ENCODE data around the gene SLC35D3. TPM values are rescaled to one million over a fixed set of nuclear protein-coding genes. Genes with fewer than 3 reads are reported as not detected.
"Not testable (repeated sequence)": the region's sequence is repeated elsewhere in the genome, so short reads cannot be mapped to it uniquely, and the experiment has no call there.

SLC35D3 gene
- polyA plus RNA-seq, 4 donors, result 0.06 to 0.14 (median 0.10) TPM

GRCh38 chr6:136921381-136921935, 643 bp upstream of the SLC35D3 start:
- DNase-seq (ENCODE audit: low read depth in 4 of 4, low spot score in 2 of 4), result peak in 1 of 4 donors; percentile 8

- DNase-seq (ENCODE audit: low read depth in 4 of 4, low spot score in 2 of 4), result no peak
These were observed 545 bp downstream of the SLC35D3 start for GRCh38 chr6:136922685-136923006.

- DNase-seq (ENCODE audit: low read depth in 4 of 4, low spot score in 2 of 4), result no peak
These were observed 1.2 kb downstream of the SLC35D3 start for GRCh38 chr6:136923116-136923953.

- DNase-seq (ENCODE audit: low read depth in 4 of 4, low spot score in 2 of 4), result no peak
These were observed 2.0 kb downstream of the SLC35D3 start for GRCh38 chr6:136923954-136924673.

GRCh38 chr6:136926383-136926782, 4.3 kb downstream of the SLC35D3 start:
- DNase-seq (ENCODE audit: low read depth in 4 of 4, low spot score in 2 of 4), result no peak

GRCh38 chr6:136927292-136927691, 5.2 kb downstream of the SLC35D3 start:
- DNase-seq (ENCODE audit: low read depth in 4 of 4, low spot score in 2 of 4), result no peak

GRCh38 chr6:136930528-136930927, 8.4 kb downstream of the SLC35D3 start:
- no peak for DNase-seq (ENCODE audit: low read depth in 4 of 4, low spot score in 2 of 4)

- DNase-seq (ENCODE audit: low read depth in 4 of 4, low spot score in 2 of 4), result no peak
These were observed 10.5 kb downstream of the SLC35D3 start for GRCh38 chr6:136932599-136932998.

- no peak for DNase-seq (ENCODE audit: low read depth in 4 of 4, low spot score in 2 of 4)
These were observed 23.0 kb downstream of the SLC35D3 start for GRCh38 chr6:136945072-136945471.

- no peak for DNase-seq (ENCODE audit: low read depth in 4 of 4, low spot score in 2 of 4)
These were observed 23.6 kb downstream of the SLC35D3 start for GRCh38 chr6:136945711-136946121.

- DNase-seq (ENCODE audit: low read depth in 4 of 4, low spot score in 2 of 4), result no peak
These were observed 24.9 kb downstream of the SLC35D3 start for GRCh38 chr6:136947037-136947436.

GRCh38 chr6:136949957-136950356, 27.9 kb downstream of the SLC35D3 start:
- not testable (repeated sequence) for DNase-seq (ENCODE audit: low read depth in 4 of 4, low spot score in 2 of 4)

- DNase-seq (ENCODE audit: low read depth in 4 of 4, low spot score in 2 of 4), result no peak
These were observed 28.5 kb downstream of the SLC35D3 start for GRCh38 chr6:136950436-136951126.

GRCh38 chr6:136952714-136953260, 30.7 kb downstream of the SLC35D3 start:
- DNase-seq (ENCODE audit: low read depth in 4 of 4, low spot score in 2 of 4), result no peak

GRCh38 chr6:136955123-136955522, 33.0 kb downstream of the SLC35D3 start:
- no peak for DNase-seq (ENCODE audit: low read depth in 4 of 4, low spot score in 2 of 4)

GRCh38 chr6:136956590-136957544, 34.8 kb downstream of the SLC35D3 start:
- no peak for DNase-seq (ENCODE audit: low read depth in 4 of 4, low spot score in 2 of 4)

- no peak for DNase-seq (ENCODE audit: low read depth in 4 of 4, low spot score in 2 of 4)
These were observed 36.1 kb downstream of the SLC35D3 start for GRCh38 chr6:136958168-136958567.

- no peak for DNase-seq (ENCODE audit: low read depth in 4 of 4, low spot score in 2 of 4)
These were observed 37.4 kb downstream of the SLC35D3 start for GRCh38 chr6:136959471-136959891.

- DNase-seq (ENCODE audit: low read depth in 4 of 4, low spot score in 2 of 4), result not testable (repeated sequence)
These were observed 37.8 kb downstream of the SLC35D3 start for GRCh38 chr6:136959935-136960334.

- DNase-seq (ENCODE audit: low read depth in 4 of 4, low spot score in 2 of 4), result no peak
These were observed 38.7 kb downstream of the SLC35D3 start for GRCh38 chr6:136960781-136961180.

Measured in left renal cortex interstitium (tissue), 4 donors.